BE2C (cell line): Measurements from ENCODE around the gene KCND3.
"Not testable (repeated sequence)": the region's sequence is repeated elsewhere in the genome, so short reads cannot be mapped to it uniquely, and the experiment has no call there.

ENCODE experiments used
- DNase-seq: peaks from one replicate; pipeline ENCODE4 v3.0.0-alpha.2; 2020
- H3K27me3 ChIP-seq: fragments of 250-450 bp; sonication (Bioruptor Pico); 2 replicates; pipeline ENCODE4 v1.5.1; 2020; ENCODE audit warnings: mild to moderate bottlenecking
- H3K36me3 ChIP-seq: fragments of 250-450 bp; sonication (Bioruptor Pico); 2 replicates; pipeline ENCODE4 v1.5.1; 2020; ENCODE audit warnings: mild to moderate bottlenecking
- H3K4me1 ChIP-seq: fragments of 250-450 bp; sonication (Bioruptor Pico); 2 replicates; pipeline ENCODE4 v1.5.1; 2020
- H3K4me3 ChIP-seq: 2 replicates; pipeline ENCODE4 v1.5.1; 2011; ENCODE audit warnings: low read depth, low read length
- H3K9me3 ChIP-seq: fragments of 250-450 bp; sonication (Bioruptor Pico); 2 replicates; pipeline ENCODE4 v1.5.1; 2020
- CTCF ChIP-seq: IDR thresholded peaks from 2 replicates; pipeline ENCODE4 v1.5.1; 2012; ENCODE audit warnings: mild to moderate bottlenecking, low read depth, low read length

Gene KCND3

GRCh38 chr1:111746614-111746999, 242.9 kb downstream of the KCND3 start:
- Histone ChIP-seq H3K4me1 (peaks cover 7% of the 10 kb centered on the region), H3K27me3 (no peaks in the 10 kb centered on the region), H3K4me3 (no peak overlapping the region), H3K9me3 (no peaks in the 10 kb centered on the region), H3K36me3 (no peaks in the 10 kb centered on the region)
- no peak for DNase-seq
- peak; percentile 13; the same call in 1 of the 2 replicates for TF ChIP-seq CTCF

- TF ChIP-seq CTCF = no peak
- Histone ChIP-seq H3K36me3 (no peaks in the 10 kb centered on the region), H3K27me3 (no peaks in the 10 kb centered on the region), H3K4me1 (peaks cover 7% of the 10 kb centered on the region), H3K9me3 (no peaks in the 10 kb centered on the region), H3K4me3 (no peak overlapping the region)
- DNase-seq = peak; percentile 39
Observed at GRCh38 chr1:111745675-111746613, 243.5 kb downstream of the KCND3 start.

GRCh38 chr1:111743679-111744101, 245.8 kb downstream of the KCND3 start:
- H3K27me3 ChIP-seq = no peaks in the 10 kb centered on the region
- no peak overlapping the region for H3K4me3 ChIP-seq

GRCh38 chr1:111742938-111743549, 246.4 kb downstream of the KCND3 start:
- H3K9me3 ChIP-seq = no peaks in the 10 kb centered on the region
- no peak for DNase-seq
- no peaks in the 10 kb centered on the region for H3K36me3 ChIP-seq
- H3K4me1 ChIP-seq = no peaks in the 10 kb centered on the region
- H3K27me3 ChIP-seq = no peaks in the 10 kb centered on the region
- H3K4me3 ChIP-seq = no peak overlapping the region
- TF ChIP-seq CTCF = no peak

More at GRCh38 chr1:111743679-111744101, 245.8 kb downstream of the KCND3 start:
- DNase-seq = no peak
- peaks cover 1% of the 10 kb centered on the region for H3K4me1 ChIP-seq
- no peaks in the 10 kb centered on the region for H3K9me3 ChIP-seq
- no peaks in the 10 kb centered on the region for H3K36me3 ChIP-seq
- no peak for TF ChIP-seq CTCF

GRCh38 chr1:111742292-111742691, 247.2 kb downstream of the KCND3 start:
- not testable (repeated sequence) for H3K9me3 ChIP-seq, H3K27me3 ChIP-seq, H3K4me1 ChIP-seq, DNase-seq, H3K36me3 ChIP-seq, H3K4me3 ChIP-seq

GRCh38 chr1:111739925-111740765, 249.3 kb downstream of the KCND3 start:
- H3K4me1 ChIP-seq = no peaks in the 10 kb centered on the region; the same call in 1 of the 2 replicates
- no peaks in the 10 kb centered on the region for H3K27me3 ChIP-seq
- no peaks in the 10 kb centered on the region for H3K36me3 ChIP-seq
- H3K9me3 ChIP-seq = no peaks in the 10 kb centered on the region
- TF ChIP-seq CTCF = no peak
- peak; percentile 80 for DNase-seq
- H3K4me3 ChIP-seq = peak overlapping the region; percentile 69
